Heart right ventricle (tissue), 16 donors: ENCODE measurements around the gene UBTD1. TPM values are rescaled to one million over a fixed set of nuclear protein-coding genes. Genes with fewer than 3 reads are reported as not detected.

Experiments
- ATAC-seq, 8 donors: fragments of 200-7000 bp; cut with Tn5 transposase; one replicate each; pipeline ENCODE4 v1.9.1; 2020; ENCODE audit warnings: mild to moderate bottlenecking in 8 of 8, moderate library complexity in 8 of 8, moderate number of reproducible peaks in 1 of 8
- DNase-seq, 2 donors: peaks; one replicate each; pipeline ENCODE4 v3.0.0-alpha.2; 2020
- H3K27ac ChIP-seq, 10 donors: fragments of 200-600 bp; sonication (generic) in 2 of 10; one replicate each; pipeline versions ENCODE4 v1.5.0 to v1.8.0; 2020 to 2022; ENCODE audit warnings: mild to moderate bottlenecking in 3 of 10
- H3K27me3 ChIP-seq, 7 donors: fragments of 200-600 bp; one replicate each; pipeline ENCODE4 v1.8.0; 2021 to 2022; ENCODE audit warnings: mild to moderate bottlenecking in 2 of 7
- H3K36me3 ChIP-seq, 9 donors: fragments of 200-600 bp; sonication (generic) in 1 of 9; one replicate each; pipeline versions ENCODE4 v1.5.0 to v1.8.0; 2020 to 2022; ENCODE audit warnings: mild to moderate bottlenecking in 2 of 9
- H3K4me1 ChIP-seq, 9 donors: fragments of 200-600 bp; sonication (generic) in 1 of 9; one replicate each; pipeline versions ENCODE4 v1.5.0 to v1.8.0; 2020 to 2022; ENCODE audit warnings: mild to moderate bottlenecking in 4 of 9
- H3K4me3 ChIP-seq, 10 donors: fragments of 200-600 bp; sonication (generic) in 2 of 10; one replicate each; pipeline versions ENCODE4 v1.5.0 to v1.8.0; 2020 to 2022; ENCODE audit warnings: mild to moderate bottlenecking in 7 of 10, moderate library complexity in 2 of 10
- H3K9me3 ChIP-seq, 11 donors: fragments of 200-600 bp in 10 of 11; sonication (generic) in 2 of 11; one replicate each; pipeline versions ENCODE4 v1.5.0 to v1.8.0; 2013 to 2022; ENCODE audit warnings: mild to moderate bottlenecking in 2 of 11, control low read depth in 1 of 11, moderate library complexity in 1 of 11
- CTCF ChIP-seq, 9 donors: fragments of 200-600 bp; sonication (generic) in 2 of 9; IDR thresholded peaks; one replicate each; pipeline versions ENCODE4 v1.5.0 to v1.8.0; 2021 to 2022; ENCODE audit warnings: antibody characterized with exemption in 9 of 9, mild to moderate bottlenecking in 5 of 9, moderate library complexity in 1 of 9
- whole genome bisulfite sequencing, 2 donors: extraction: QIAGEN DNeasy Blood & Tissue Kit; methylation state at CpG; one replicate each; pipeline ENCODE4 v1.1.7; 2013; ENCODE audit warnings: inconsistent platforms in 1 of 2; 5-methylcytosine and 5-hydroxymethylcytosine counted together
- intact Hi-C, 10 donors: fragments of 100-400 bp; cut with DNase I; formaldehyde crosslinking; loops; one replicate each; pipeline versions ENCODE4 v1.11.1 to v1.14.2; 2022
- polyA plus RNA-seq, 2 donors: library from polyadenylated mRNA; stranded (reverse); fragments of 200-250 nt; gene quantifications; one replicate each; pipeline ENCODE4 v1.2.3, GENCODE V29; 2013
- total RNA-seq, 10 donors: library from RNA; stranded (reverse); fragmentation: NEBNext Ultra II Directional in 3 of 10; extraction: Animal tissue kit (Norgen Biotek cat#: 25700) in 3 of 10; gene quantifications; one replicate each; pipeline versions ENCODE4 v1.2.1 to v1.2.4, GENCODE V29; 2021 to 2023
- donor health status: Arrhythmogenic right ventricular cardiomyopathy.
- donor health status: ischemic (EF 13 %, LVEDD 7.1; RV severe dilation, severe dysfunction).
- donor health status: healthy with polysubstance abuse.
- donor health status: DM: no; HTN: yes; CAD: no.
- donor health status: DM: no; HTN: no; CAD: no.
- donor health status: ischemic (EF 25% LVEDD 6.9; RV normal size, moderate dysfunction).
- donor health status: ischemic (EF 25% LVEDD 5.7; RV mildly dilated, moderate dysfunction).
- donor health status: healthy.
- donor health status: DM: yes; HTN: yes; CAD: no.
- donor health status: Ischemic cardiomyopathy.
- donor health status: ischemic (EF 35%, LVEDD 5.7; RV mildly dilated, moderate dysfunction).
- donor health status: nonischemic (EF 11% LVEDD 7.7; RV severe dilation, severe dysfunction).
- donor health status: DM: yes; HTN: yes; CAD: no.
- donor health status: PGD.
- donor health status: ischemic (EF 29% LVEDD 5.4; RV normal size, mild dysfunction).
- donor health status: nonischemic (EF 23%, LVEDD 6.1; RV moderate dilation, normal function).

UBTD1 gene
- total and polyA plus RNA-seq, 12 donors, result 13.6 to 56.0 (median 21.3) TPM

- Histone ChIP-seq H3K27ac (no peak overlapping the region), H3K27me3 (no peaks in the 10 kb centered on the region), H3K4me1 (peaks cover 4 to 45% (median 25%) of the 10 kb centered on the region in 9 donors), H3K4me3 (no peak overlapping the region), H3K9me3 (no peaks in the 10 kb centered on the region), H3K36me3 (no peaks in the 10 kb centered on the region)
- intact Hi-C loops, result no loop called here
- no peak for TF ChIP-seq CTCF (IDR thresholded peaks at IDR 0.05)
- no peak for DNase-seq
- ATAC-seq, result no peak
- WGBS, 2 donors, result 96 to 97% methylated on average over 8 of the region's 8 CpGs
Observed at GRCh38 chr10:97509120-97509680, 10.5 kb downstream of the UBTD1 start.

- Histone ChIP-seq H3K27ac (no peak overlapping the region), H3K36me3 (no peaks in the 10 kb centered on the region), H3K4me3 (no peak overlapping the region), H3K27me3 (no peaks in the 10 kb centered on the region), H3K4me1 (peaks cover 6 to 48% (median 29%) of the 10 kb centered on the region in 9 donors), H3K9me3 (no peaks in the 10 kb centered on the region)
- WGBS, 2 donors, result 78 to 84% methylated on average over 4 of the region's 4 CpGs
- ATAC-seq (no peak), DNase-seq (no peak)
- no peak for TF ChIP-seq CTCF (IDR thresholded peaks at IDR 0.05)
- intact Hi-C loops, result no loop called here
Observed at GRCh38 chr10:97510686-97511085, 12.0 kb downstream of the UBTD1 start.

GRCh38 chr10:97511711-97512440 lies 13.2 kb downstream of the UBTD1 start:
- intact Hi-C loops, result no loop called here
- no peak for TF ChIP-seq CTCF (IDR thresholded peaks at IDR 0.05)
- H3K36me3 ChIP-seq, result no peaks in the 10 kb centered on the region
- H3K4me1 ChIP-seq, result peaks cover 6 to 60% (median 35%) of the 10 kb centered on the region in 9 donors
- 49% methylated on average over 3 of the region's 3 CpGs for WGBS, 2 donors
- no peak overlapping the region for H3K4me3 ChIP-seq
- H3K27ac ChIP-seq, result peak overlapping the region in 6 of 10 donors; percentile 1 to 38 (median 35)
- ATAC-seq (peak; percentile 10 to 57 (median 29)), DNase-seq (peak in 1 of 2 donors; percentile 43)
- H3K27me3 ChIP-seq, result no peaks in the 10 kb centered on the region
- no peaks in the 10 kb centered on the region for H3K9me3 ChIP-seq

GRCh38 chr10:97512993-97513392 lies 14.3 kb downstream of the UBTD1 start:
- 53 to 82% methylated on average over 1 of the region's 1 CpG for WGBS, 2 donors
- Histone ChIP-seq H3K27me3 (no peaks in the 10 kb centered on the region), H3K9me3 (no peaks in the 10 kb centered on the region), H3K4me3 (no peak overlapping the region), H3K36me3 (no peaks in the 10 kb centered on the region), H3K4me1 (peaks cover 10 to 71% (median 45%) of the 10 kb centered on the region in 9 donors), H3K27ac (no peak overlapping the region)
- TF ChIP-seq CTCF (IDR thresholded peaks at IDR 0.05), result no peak
- intact Hi-C loops, result no loop called here
- DNase-seq, result no peak
- ATAC-seq, result no peak
